HTR-8/SVneo (cell line): ENCODE results near the gene IGSF8.

Experiments used
- DNase-seq: peaks from one replicate; pipeline ENCODE4 v3.0.0; 2011; ENCODE audit warnings: low spot score, mixed read lengths; ENCODE audit not compliant: insufficient read length
- FAIRE-seq: peaks from 2 replicates; lab custom pipeline; 2011; peaks lifted over from hg19 to GRCh38; lab: Jason Lieb, UNC

IGSF8 gene

GRCh38 chr1:160092366-160093068 lies 5.9 kb downstream of the IGSF8 start:
- FAIRE-seq (no peak), DNase-seq (no peak)

DNA sequence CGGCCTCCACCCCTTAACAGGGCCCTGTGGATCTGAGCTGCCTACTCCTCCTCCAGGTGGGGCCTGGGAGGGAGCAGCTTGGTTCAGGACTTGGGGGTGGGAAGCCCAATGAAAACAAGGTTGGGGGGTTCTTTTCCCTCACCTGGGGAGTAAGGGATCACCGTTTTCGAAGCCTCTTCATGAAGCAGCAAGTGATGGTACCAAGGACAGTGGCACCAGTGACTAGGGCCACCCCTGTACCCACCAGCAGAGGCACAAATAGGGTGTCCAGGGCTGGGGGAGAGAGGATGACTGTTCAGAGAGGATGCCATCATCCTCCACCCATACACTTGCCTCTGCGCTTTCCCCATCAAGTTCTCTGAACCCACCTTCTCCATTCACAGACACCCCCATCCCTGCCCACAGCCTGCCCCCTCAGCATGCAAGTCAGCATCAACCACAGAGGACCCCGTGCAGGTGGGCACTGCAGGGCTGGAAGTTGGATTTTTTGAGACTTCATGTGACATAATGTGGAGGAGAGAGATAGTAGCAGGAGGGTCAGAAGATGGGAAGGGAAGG lies 6.7 kb downstream of the IGSF8 start:
- FAIRE-seq: no peak
- DNase-seq: no peak

DNA sequence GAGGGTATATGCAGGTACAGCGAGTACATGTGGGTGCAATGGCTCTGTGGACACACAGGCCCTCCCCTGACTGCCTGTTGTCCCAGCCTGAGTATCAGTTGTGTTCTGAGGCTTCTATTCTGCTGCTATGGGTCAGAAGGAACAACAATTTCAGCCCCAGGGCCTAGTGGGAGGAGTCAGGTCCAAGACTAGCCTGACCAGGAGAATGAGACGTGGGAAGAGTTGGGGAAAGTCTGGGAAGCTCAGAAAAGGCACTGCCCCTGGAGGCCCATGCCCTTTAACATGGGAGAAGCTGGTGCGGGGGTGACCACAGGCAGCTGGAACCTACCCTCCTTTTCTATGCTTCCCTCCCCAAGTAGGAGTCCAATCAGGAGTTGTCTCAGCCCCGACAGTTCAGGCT lies 7.7 kb downstream of the IGSF8 start:
- FAIRE-seq (no peak), DNase-seq (no peak)

GRCh38 chr1:160089883-160090282 lies 8.5 kb downstream of the IGSF8 start:
- FAIRE-seq (no peak), DNase-seq (no peak)

GRCh38 chr1:160087118-160087662 lies 11.2 kb downstream of the IGSF8 start:
- no peak for FAIRE-seq
- no peak for DNase-seq

DNA sequence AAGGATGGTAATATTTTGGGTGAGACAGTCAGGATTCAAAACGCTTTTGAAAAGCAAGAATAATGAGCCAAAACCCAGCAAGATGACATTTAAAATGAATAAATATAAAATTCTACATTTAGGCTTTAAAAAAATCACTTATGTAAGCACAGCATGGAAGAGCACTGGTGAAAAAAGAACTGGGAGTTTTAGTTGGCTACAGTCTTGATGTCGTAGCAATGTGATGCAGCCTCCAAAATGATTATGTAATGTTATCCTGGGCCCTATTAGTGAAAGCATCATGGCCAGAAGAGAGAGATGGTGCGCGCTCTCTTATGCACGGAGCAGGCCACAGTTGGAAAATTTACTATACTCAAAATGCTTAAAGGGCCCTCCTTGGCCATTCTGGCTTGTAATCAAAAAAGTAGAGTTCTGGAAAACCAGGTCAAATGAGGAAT lies 11.9 kb downstream of the IGSF8 start:
- FAIRE-seq: no peak
- DNase-seq: no peak

- FAIRE-seq: no peak
- DNase-seq: peak; percentile 79
Observed at GRCh38 chr1:160085686-160086455, 12.5 kb downstream of the IGSF8 start.

GRCh38 chr1:160084771-160085321 lies 13.6 kb downstream of the IGSF8 start:
- FAIRE-seq: no peak
- DNase-seq: no peak

- DNase-seq: peak; percentile 29
- FAIRE-seq: no peak
Observed at GRCh38 chr1:160083968-160084770, 14.2 kb downstream of the IGSF8 start.

- no peak for FAIRE-seq
- no peak for DNase-seq
Observed at GRCh38 chr1:160082926-160083325, 15.5 kb downstream of the IGSF8 start.

- FAIRE-seq: no peak
Observed at GRCh38 chr1:160082487-160082886, 15.9 kb downstream of the IGSF8 start.

GRCh38 chr1:160081261-160081936 lies 17.0 kb downstream of the IGSF8 start, which contains the start of gene KCNJ9:
KCNJ9 (plus strand) TSS chr1:160081538; CDS start chr1:160084031, 2,493 bp downstream.
- DNase-seq: no peak

More at GRCh38 chr1:160082487-160082886, 15.9 kb downstream of the IGSF8 start:
- DNase-seq: no peak

DNA sequence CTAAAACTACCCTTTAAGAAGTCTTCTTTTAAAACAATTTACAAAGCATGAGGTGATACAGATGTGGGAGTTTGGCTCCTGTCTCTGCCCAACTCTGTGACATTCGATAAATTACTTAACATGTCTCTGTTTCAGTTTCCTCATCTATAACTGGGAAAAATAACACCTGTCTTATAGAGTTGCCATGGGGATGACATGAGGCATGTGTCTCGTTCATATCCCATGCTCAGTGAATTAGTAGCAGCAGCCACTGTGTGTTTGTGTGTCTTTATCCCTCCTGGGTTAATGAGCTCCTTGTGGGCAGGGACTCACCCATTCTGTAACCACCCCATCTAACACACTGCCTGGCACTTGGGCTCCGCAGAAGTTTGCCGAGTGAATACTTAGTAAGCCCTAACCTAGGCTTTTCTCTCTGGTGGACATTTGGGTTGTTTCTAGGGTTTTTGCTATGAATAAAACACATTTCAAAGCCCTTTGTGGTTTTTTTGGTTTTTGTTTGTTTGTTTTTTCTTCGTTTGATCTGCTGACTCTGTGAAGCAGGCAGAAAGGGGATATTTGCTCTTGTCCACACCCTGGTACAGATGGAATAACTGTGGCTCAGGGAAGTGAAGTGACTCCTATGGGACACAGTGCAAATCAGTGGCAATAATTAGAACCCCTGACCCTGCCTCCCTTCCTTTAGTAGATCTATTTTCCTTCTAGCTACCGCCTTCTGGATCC lies 17.9 kb downstream of the IGSF8 start:
- no peak for FAIRE-seq
- DNase-seq: no peak

More at GRCh38 chr1:160081261-160081936, 17.0 kb downstream of the IGSF8 start, which contains the start of gene KCNJ9:
- no peak for FAIRE-seq

- no peak for DNase-seq
- FAIRE-seq: no peak
Observed at GRCh38 chr1:160079448-160079847, 19.0 kb downstream of the IGSF8 start.

DNA sequence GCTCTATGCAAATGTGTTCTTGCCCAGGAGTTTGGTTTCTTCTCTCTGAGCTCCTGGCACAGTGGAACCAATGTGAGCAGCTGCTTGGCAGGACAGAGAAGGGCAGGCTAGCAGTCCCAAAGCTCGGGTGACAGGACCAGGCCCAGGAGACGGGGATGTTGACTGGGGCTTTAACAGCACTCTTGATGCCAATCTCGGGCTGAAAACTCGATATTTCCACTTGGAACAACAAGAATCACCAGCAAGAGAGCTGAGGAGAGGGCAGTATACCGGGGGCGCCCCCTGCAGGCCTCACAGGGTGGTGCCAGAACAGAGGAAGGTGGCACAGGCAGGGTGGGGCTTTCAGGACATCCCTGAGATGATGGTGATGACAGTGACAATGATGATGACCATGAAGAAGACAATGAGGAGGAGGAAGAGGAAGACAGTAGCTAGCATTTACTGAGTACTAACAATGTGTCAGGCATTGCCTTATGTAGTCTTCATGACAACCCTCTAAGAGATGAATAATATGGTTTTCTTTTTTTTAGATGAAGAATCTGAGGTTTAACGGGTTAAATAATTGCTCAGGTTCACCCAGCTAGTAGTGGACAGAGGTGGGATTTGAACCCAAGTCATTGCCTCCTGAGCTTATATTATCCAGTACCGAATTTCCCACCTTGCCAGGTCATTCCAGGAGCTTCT lies 19.8 kb downstream of the IGSF8 start:
- FAIRE-seq (no peak), DNase-seq (peak; percentile 37)

DNA sequence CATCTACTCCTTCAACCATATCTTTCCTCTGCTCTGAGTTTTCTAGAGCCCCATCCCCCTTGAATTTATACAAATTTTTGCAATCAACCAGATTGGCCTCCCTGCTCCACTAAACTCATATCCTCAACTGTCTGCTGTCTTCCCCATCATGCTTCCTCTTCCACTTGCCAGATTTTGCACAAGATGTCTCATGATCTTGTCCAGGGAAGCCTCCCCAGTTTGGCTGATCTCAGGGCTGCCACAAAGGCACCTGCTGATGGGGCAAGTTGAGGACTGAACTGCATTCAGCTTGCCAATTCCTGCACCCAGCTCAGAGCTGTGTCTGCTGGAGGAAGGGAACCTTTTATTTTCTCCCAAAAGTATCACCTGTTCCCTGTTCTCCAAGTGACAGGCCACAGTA lies 20.9 kb downstream of the IGSF8 start:
- FAIRE-seq (no peak), DNase-seq (no peak)

DNA sequence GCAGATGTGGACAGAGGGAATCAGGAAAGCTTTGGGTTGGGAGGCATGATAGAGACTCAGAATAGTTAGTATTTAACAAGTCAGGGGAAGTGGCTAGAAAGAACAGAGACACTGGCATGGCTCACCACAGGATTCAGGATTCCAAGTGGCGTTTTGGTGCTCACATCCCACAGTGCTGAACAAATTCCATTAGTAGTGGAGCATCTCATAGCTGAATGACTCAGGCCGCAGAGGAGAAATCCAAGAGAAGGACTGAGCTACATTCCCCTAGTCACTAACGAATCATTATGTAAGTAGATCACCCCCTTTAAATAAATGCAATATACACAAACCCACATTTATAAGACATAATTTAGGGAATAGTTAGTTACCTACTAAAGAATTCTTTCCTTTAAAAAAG lies 22.1 kb downstream of the IGSF8 start:
- DNase-seq (no peak), FAIRE-seq (no peak)

DNA sequence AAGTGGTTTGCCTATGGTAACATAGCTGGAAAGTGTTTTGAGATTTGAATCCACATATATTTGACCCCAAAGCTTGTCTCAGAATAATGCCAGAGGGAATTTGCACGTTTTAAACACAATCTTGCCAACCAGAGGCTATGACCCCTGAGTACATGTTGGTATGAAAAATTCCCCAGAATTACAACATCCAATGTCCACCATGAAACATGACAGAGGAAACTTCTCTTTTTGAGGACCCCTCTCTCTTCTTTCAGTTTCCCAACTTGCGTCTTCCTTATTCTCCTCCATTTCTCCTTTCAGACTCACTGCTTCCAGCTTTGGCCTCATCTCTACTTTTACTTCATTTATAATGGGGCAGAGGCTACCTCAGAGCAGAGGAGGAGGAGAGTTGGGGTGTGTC lies 22.6 kb downstream of the IGSF8 start:
- no peak for FAIRE-seq
- DNase-seq: no peak
